ENCODE data around the gene PPP3R1. TPM values are rescaled to one million over a fixed set of nuclear protein-coding genes. Genes with fewer than 3 reads are reported as not detected.

PPP3R1 gene
- total RNA-seq, 1 donor from 2014 or later: 56.4 TPM

DNA sequence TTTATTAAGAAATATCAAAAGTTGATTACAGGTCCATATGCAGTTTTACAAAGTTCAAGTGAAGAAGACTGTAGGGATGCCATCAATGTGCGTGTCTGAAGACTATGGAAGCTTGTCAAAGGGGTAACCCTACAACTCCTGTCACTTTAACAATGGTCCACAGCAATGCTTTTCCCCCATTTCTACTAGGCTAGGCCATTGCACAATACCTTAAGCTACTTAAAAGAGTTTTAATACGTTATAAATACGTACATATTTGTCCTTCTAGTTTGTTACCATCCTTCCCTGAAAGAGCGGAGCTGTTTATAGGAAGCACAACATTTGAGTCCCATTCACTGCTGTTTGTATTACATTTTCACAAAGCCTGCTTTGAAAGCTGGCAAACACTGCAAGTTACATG lies 40.7 kb upstream of the PPP3R1 start:
- Mint-ChIP-seq H3K4me3 (no peak overlapping the region), H3K4me1 (no peaks in the 10 kb centered on the region), H3K9me3 (no peaks in the 10 kb centered on the region), H3K27me3 (ENCODE audit: low read depth) (no peaks in the 10 kb centered on the region), H3K27ac (ENCODE audit: unreplicated experiment) (no peak overlapping the region), H3K36me3 (ENCODE audit: low read depth) (no peaks in the 10 kb centered on the region)
- TF ChIP-seq, protein P1, sequence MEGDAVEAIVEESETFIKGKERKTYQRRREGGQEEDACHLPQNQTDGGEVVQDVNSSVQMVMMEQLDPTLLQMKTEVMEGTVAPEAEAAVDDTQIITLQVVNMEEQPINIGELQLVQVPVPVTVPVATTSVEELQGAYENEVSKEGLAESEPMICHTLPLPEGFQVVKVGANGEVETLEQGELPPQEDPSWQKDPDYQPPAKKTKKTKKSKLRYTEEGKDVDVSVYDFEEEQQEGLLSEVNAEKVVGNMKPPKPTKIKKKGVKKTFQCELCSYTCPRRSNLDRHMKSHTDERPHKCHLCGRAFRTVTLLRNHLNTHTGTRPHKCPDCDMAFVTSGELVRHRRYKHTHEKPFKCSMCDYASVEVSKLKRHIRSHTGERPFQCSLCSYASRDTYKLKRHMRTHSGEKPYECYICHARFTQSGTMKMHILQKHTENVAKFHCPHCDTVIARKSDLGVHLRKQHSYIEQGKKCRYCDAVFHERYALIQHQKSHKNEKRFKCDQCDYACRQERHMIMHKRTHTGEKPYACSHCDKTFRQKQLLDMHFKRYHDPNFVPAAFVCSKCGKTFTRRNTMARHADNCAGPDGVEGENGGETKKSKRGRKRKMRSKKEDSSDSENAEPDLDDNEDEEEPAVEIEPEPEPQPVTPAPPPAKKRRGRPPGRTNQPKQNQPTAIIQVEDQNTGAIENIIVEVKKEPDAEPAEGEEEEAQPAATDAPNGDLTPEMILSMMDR (conservative IDR thresholded peaks at IDR 0.05): no peak
- DNase-seq (ENCODE audit: low read depth, low spot score): no peak

GRCh38 chr2:68292108-68292710 lies 39.9 kb upstream of the PPP3R1 start:
- TF ChIP-seq, protein P1 (conservative IDR thresholded peaks at IDR 0.05): peak; percentile 77
- Mint-ChIP-seq H3K4me1 (no peaks in the 10 kb centered on the region), H3K36me3 (ENCODE audit: low read depth) (no peaks in the 10 kb centered on the region), H3K27ac (ENCODE audit: unreplicated experiment) (no peak overlapping the region), H3K27me3 (ENCODE audit: low read depth) (no peaks in the 10 kb centered on the region), H3K4me3 (no peak overlapping the region), H3K9me3 (no peaks in the 10 kb centered on the region)
- no peak for DNase-seq (ENCODE audit: low read depth, low spot score)

- TF ChIP-seq, protein P1 (conservative IDR thresholded peaks at IDR 0.05): no peak
- no peak for DNase-seq (ENCODE audit: low read depth, low spot score)
- Mint-ChIP-seq H3K4me3 (no peak overlapping the region), H3K9me3 (no peaks in the 10 kb centered on the region), H3K4me1 (no peaks in the 10 kb centered on the region), H3K27me3 (ENCODE audit: low read depth) (no peaks in the 10 kb centered on the region), H3K27ac (ENCODE audit: unreplicated experiment) (no peak overlapping the region), H3K36me3 (ENCODE audit: low read depth) (no peaks in the 10 kb centered on the region)
Measured at GRCh38 chr2:68291314-68291713, 39.0 kb upstream of the PPP3R1 start.

DNA sequence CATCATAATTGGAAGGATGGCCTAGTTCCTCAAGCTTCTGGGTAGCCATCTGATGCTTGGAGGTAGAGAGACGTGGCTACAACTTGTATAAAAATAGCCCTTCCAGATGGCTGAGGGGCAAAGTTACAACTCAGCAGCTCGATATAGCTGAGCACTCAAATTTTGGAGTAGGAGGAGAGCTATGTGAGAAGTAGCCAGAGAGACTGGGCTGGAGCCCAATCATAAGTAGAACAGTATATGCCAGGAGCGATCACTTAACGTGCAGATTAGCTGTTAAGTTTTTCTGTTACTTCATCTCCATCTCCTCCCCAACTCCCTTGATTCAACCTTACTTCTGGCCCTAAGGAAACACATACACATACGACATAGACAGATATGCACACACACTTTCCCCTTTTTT lies 38.6 kb upstream of the PPP3R1 start:
- H3K9me3 Mint-ChIP-seq: no peaks in the 10 kb centered on the region
- no peaks in the 10 kb centered on the region for H3K27me3 Mint-ChIP-seq (ENCODE audit: low read depth)
- TF ChIP-seq, protein P1 (conservative IDR thresholded peaks at IDR 0.05): no peak
- no peak overlapping the region for H3K4me3 Mint-ChIP-seq
- no peak overlapping the region for H3K27ac Mint-ChIP-seq (ENCODE audit: unreplicated experiment)
- DNase-seq (ENCODE audit: low read depth, low spot score): no peak
- no peaks in the 10 kb centered on the region for H3K36me3 Mint-ChIP-seq (ENCODE audit: low read depth)
- H3K4me1 Mint-ChIP-seq: no peaks in the 10 kb centered on the region

GRCh38 chr2:68287580-68288441 lies 35.5 kb upstream of the PPP3R1 start:
- Mint-ChIP-seq H3K36me3 (ENCODE audit: low read depth) (no peaks in the 10 kb centered on the region), H3K9me3 (no peaks in the 10 kb centered on the region), H3K27ac (ENCODE audit: unreplicated experiment) (no peak overlapping the region), H3K27me3 (ENCODE audit: low read depth) (peaks cover 4% of the 10 kb centered on the region), H3K4me3 (no peak overlapping the region), H3K4me1 (no peaks in the 10 kb centered on the region)
- no peak for DNase-seq (ENCODE audit: low read depth, low spot score)
- TF ChIP-seq, protein P1 (conservative IDR thresholded peaks at IDR 0.05): no peak

All from neural crest cell (in vitro differentiated cells).